Epithelial cell of proximal tubule (primary cell): Measurements from ENCODE around the gene GARIN3. TPM values are rescaled to one million over a fixed set of nuclear protein-coding genes. Genes with fewer than 3 reads are reported as not detected.
A peak's percentile ranks its signal among the peaks of the same experiment; 100 is the strongest.

Source experiments
- DNase-seq: peaks from one replicate; pipeline ENCODE4 v3.0.0-alpha.2; 2011; ENCODE audit warnings: low read depth
- H3K4me3 ChIP-seq: 2 replicates; pipeline ENCODE4 v1.5.1; 2011; ENCODE audit warnings: low read depth, mild to moderate bottlenecking, low read length
- CTCF ChIP-seq: conservative IDR thresholded peaks from 2 replicates; pipeline ENCODE4 v1.5.1; 2012; ENCODE audit warnings: low read depth, mild to moderate bottlenecking, low read length
- total RNA-seq: library from RNA; depleted of rRNA; stranded (reverse); fragments of >200 nt; gene quantifications from 2 replicates; pipeline ENCODE4 v1.2.3, GENCODE V29; 2015

The GARIN3 gene
- total RNA-seq, 1 donor from 2014 or later: not detected

GRCh38 chr5:157160001-157160400 lies 6.1 kb downstream of the GARIN3 start:
- H3K4me3 ChIP-seq: no peak overlapping the region
- TF ChIP-seq CTCF: no peak
- DNase-seq: no peak

GRCh38 chr5:157159209-157159751 lies 6.8 kb downstream of the GARIN3 start:
- TF ChIP-seq CTCF: no peak
- no peak overlapping the region for H3K4me3 ChIP-seq
- no peak for DNase-seq

GRCh38 chr5:157157293-157157891 lies 8.7 kb downstream of the GARIN3 start:
- DNase-seq: no peak
- no peak overlapping the region for H3K4me3 ChIP-seq
- no peak for TF ChIP-seq CTCF

- no peak for TF ChIP-seq CTCF
- no peak overlapping the region for H3K4me3 ChIP-seq
- no peak for DNase-seq
These were observed 10.8 kb downstream of the GARIN3 start for GRCh38 chr5:157155297-157155696.

- DNase-seq: no peak
- no peak for TF ChIP-seq CTCF
These were observed 15.1 kb downstream of the GARIN3 start for GRCh38 chr5:157150995-157151394.

GRCh38 chr5:157148734-157149615 lies 17.1 kb downstream of the GARIN3 start:
- DNase-seq: no peak
- peak; percentile 95 for TF ChIP-seq CTCF
- H3K4me3 ChIP-seq: no peak overlapping the region

More at GRCh38 chr5:157150995-157151394, 15.1 kb downstream of the GARIN3 start:
- no peak overlapping the region for H3K4me3 ChIP-seq
